WTC11 (cell line): ENCODE data around the gene KLLN. TPM values are rescaled to one million over a fixed set of nuclear protein-coding genes. Genes with fewer than 3 reads are reported as not detected.

ENCODE experiments used
- ATAC-seq: fragments of 200-7000 bp; cut with Tn5 transposase; 2 replicates; pipeline ENCODE4 v1.10.0; 2021; ENCODE audit warnings: mild to moderate bottlenecking, moderate library complexity
- CTCF ChIA-PET: fragments of 300-600 bp; sonication (Branson Sonifier 250); formaldehyde crosslinking; loops from one replicate; lab custom pipeline; 2021; ENCODE audit warnings: antibody characterized with exemption; lab: Charles Lee
- POLR2A ChIA-PET: fragments of 350-600 bp; sonication (Branson Sonifier 250); formaldehyde crosslinking; loops from one replicate; lab custom pipeline; 2021; ENCODE audit warnings: antibody characterized with exemption; lab: Charles Lee
- DNase-seq: peaks from one replicate; pipeline ENCODE4 v3.0.0; 2021; ENCODE audit warnings: low spot score
- H3K27ac Mint-ChIP-seq: 2 replicates; pipeline ENCODE4 v1.8.0; 2021; ENCODE audit warnings: mixed read lengths
- H3K27me3 Mint-ChIP-seq: 2 replicates; pipeline ENCODE4 v1.8.0; 2021; ENCODE audit warnings: low read depth, mild to moderate bottlenecking, moderate library complexity, mixed read lengths
- H3K36me3 Mint-ChIP-seq: 2 replicates; pipeline ENCODE4 v1.8.0; 2021; ENCODE audit warnings: mixed read lengths
- H3K4me1 Mint-ChIP-seq: 2 replicates; pipeline ENCODE4 v1.8.0; 2022; ENCODE audit warnings: mixed read lengths
- H3K4me3 Mint-ChIP-seq: 2 replicates; pipeline ENCODE4 v1.8.0; 2021; ENCODE audit warnings: mild to moderate bottlenecking, moderate library complexity, mixed read lengths
- H3K9me3 Mint-ChIP-seq: 2 replicates; pipeline ENCODE4 v1.8.0; 2021; ENCODE audit warnings: mixed read lengths
- CREM ChIP-seq: sonication (generic); formaldehyde crosslinking; IDR thresholded peaks from 2 replicates; pipeline ENCODE4 v1.8.1; 2022; ENCODE audit warnings: mild to moderate bottlenecking, missing genetic modification reagents, moderate library complexity
- EMX1 ChIP-seq: fragments of 250-450 bp; sonication (Bioruptor Pico); IDR thresholded peaks from 2 replicates; pipeline ENCODE4 v1.8.0; 2021; ENCODE audit warnings: mild to moderate bottlenecking
- ESRRA ChIP-seq: sonication (generic); formaldehyde crosslinking; IDR thresholded peaks from 2 replicates; pipeline ENCODE4 v1.8.1; 2022; ENCODE audit warnings: mild to moderate bottlenecking, missing genetic modification reagents, borderline replicate concordance
- GRHL2 ChIP-seq: fragments of 250-450 bp; sonication (Bioruptor Pico); IDR thresholded peaks from 2 replicates; pipeline ENCODE4 v1.8.0; 2022; ENCODE audit warnings: mild to moderate bottlenecking, moderate library complexity; ENCODE audit not compliant: insufficient replicate concordance, severe bottlenecking
- GTF2I ChIP-seq: fragments of 250-450 bp; sonication (Bioruptor Pico); conservative IDR thresholded peaks from 2 replicates; pipeline ENCODE4 v1.4.0; 2021; ENCODE audit warnings: mild to moderate bottlenecking
- KAT7 ChIP-seq: sonication (generic); formaldehyde crosslinking; IDR thresholded peaks from 2 replicates; pipeline ENCODE4 v1.8.1; 2023; ENCODE audit warnings: missing genetic modification reagents, mild to moderate bottlenecking, borderline replicate concordance
- NR1H2 ChIP-seq: sonication (generic); formaldehyde crosslinking; IDR thresholded peaks from 2 replicates; pipeline ENCODE4 v1.9.0; 2021; ENCODE audit warnings: mild to moderate bottlenecking, moderate library complexity, missing genetic modification reagents
- SMAD3 ChIP-seq: sonication (generic); formaldehyde crosslinking; IDR thresholded peaks from 2 replicates; pipeline ENCODE4 v1.8.0; 2022; ENCODE audit warnings: missing genetic modification reagents, mild to moderate bottlenecking, borderline replicate concordance
- ZNF219 ChIP-seq: sonication (generic); formaldehyde crosslinking; IDR thresholded peaks from 2 replicates; pipeline ENCODE4 v1.8.0; 2023; ENCODE audit warnings: missing genetic modification reagents, mild to moderate bottlenecking, borderline replicate concordance
- ZNF232 ChIP-seq: sonication (generic); formaldehyde crosslinking; IDR thresholded peaks from 2 replicates; pipeline ENCODE4 v1.8.0; 2022; ENCODE audit warnings: mild to moderate bottlenecking, missing genetic modification reagents
- ZNF263 ChIP-seq: sonication (generic); formaldehyde crosslinking; IDR thresholded peaks from 2 replicates; pipeline ENCODE4 v1.8.1; 2022; ENCODE audit warnings: low read depth, mild to moderate bottlenecking, moderate library complexity, missing genetic modification reagents
- ZNF317 ChIP-seq: sonication (generic); formaldehyde crosslinking; IDR thresholded peaks from 2 replicates; pipeline ENCODE4 v1.8.1; 2023; ENCODE audit warnings: low read depth, mild to moderate bottlenecking, moderate library complexity, missing genetic modification reagents, borderline replicate concordance
- total RNA-seq: library from RNA; stranded (reverse); gene quantifications from 3 replicates; pipeline ENCODE4 v1.2.3, GENCODE V29; 2021
- TF ChIP-seq, protein P1 (sequence below): sonication (generic); formaldehyde crosslinking; IDR thresholded peaks from 2 replicates; pipeline ENCODE4 v1.8.0; 2023; ENCODE audit warnings: mild to moderate bottlenecking, missing genetic modification reagents
- TF ChIP-seq, protein P2 (sequence below): sonication (generic); formaldehyde crosslinking; IDR thresholded peaks from 2 replicates; pipeline ENCODE4 v1.8.0; 2023; ENCODE audit warnings: missing genetic modification reagents
- TF ChIP-seq, protein P3 (sequence below): sonication (generic); formaldehyde crosslinking; IDR thresholded peaks from 2 replicates; pipeline ENCODE4 v1.8.1; 2022; ENCODE audit warnings: low read depth, mild to moderate bottlenecking, moderate library complexity, missing genetic modification reagents, borderline replicate concordance
- TF ChIP-seq, protein P4 (sequence below): fragments of 200-600 bp; IDR thresholded peaks from 2 replicates; pipeline ENCODE4 v1.8.0; 2022; ENCODE audit warnings: antibody characterized with exemption
- TF ChIP-seq, protein P5 (sequence below): sonication (generic); formaldehyde crosslinking; IDR thresholded peaks from 2 replicates; pipeline ENCODE4 v1.8.1; 2023; ENCODE audit warnings: mild to moderate bottlenecking, missing genetic modification reagents, moderate library complexity
- TF ChIP-seq, protein P6 (sequence below): fragments of 250-450 bp; sonication (Bioruptor Pico); IDR thresholded peaks from 2 replicates; pipeline ENCODE4 v1.9.0; 2021; ENCODE audit warnings: mild to moderate bottlenecking
- TF ChIP-seq, protein P7 (sequence below): sonication (generic); formaldehyde crosslinking; IDR thresholded peaks from 2 replicates; pipeline ENCODE4 v1.8.0; 2022; ENCODE audit warnings: mild to moderate bottlenecking, missing genetic modification reagents

The KLLN gene
- total RNA-seq, 1 experiment from 2014 or later: 0.52 TPM

DNA sequence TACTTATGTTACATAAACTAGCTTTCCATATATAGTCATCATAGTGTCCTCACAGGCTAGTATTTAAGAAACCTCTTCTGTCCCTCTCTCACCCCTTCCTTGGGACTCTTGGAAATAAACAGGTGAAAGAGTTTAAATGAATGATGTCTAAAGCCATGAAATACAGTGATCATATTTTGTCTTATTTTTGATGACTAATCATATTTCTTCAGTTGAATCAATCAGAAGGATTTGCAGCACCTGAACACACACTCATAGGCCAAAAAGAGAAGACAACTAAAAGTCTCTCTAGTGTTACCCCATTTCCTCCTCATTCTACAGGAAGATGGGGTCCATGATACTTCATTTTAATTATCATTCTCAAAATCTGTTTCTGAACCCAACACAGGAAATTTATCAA lies 36.7 kb downstream of the KLLN start:
- ATAC-seq: no peak
- CTCF ChIA-PET: interaction anchor here (0.5 kb wide), 1 partner anchor 20 kb away, joined by 4 read pairs; no protein-coding TSS in a partner anchor
- no peaks in the 10 kb centered on the region; the same call in 1 of the 2 replicates for H3K27me3 Mint-ChIP-seq
- POLR2A ChIA-PET: no interaction called here
- TF ChIP-seq ZNF317 (CRISPR knock-in tag): no peak
- TF ChIP-seq, protein P1, sequence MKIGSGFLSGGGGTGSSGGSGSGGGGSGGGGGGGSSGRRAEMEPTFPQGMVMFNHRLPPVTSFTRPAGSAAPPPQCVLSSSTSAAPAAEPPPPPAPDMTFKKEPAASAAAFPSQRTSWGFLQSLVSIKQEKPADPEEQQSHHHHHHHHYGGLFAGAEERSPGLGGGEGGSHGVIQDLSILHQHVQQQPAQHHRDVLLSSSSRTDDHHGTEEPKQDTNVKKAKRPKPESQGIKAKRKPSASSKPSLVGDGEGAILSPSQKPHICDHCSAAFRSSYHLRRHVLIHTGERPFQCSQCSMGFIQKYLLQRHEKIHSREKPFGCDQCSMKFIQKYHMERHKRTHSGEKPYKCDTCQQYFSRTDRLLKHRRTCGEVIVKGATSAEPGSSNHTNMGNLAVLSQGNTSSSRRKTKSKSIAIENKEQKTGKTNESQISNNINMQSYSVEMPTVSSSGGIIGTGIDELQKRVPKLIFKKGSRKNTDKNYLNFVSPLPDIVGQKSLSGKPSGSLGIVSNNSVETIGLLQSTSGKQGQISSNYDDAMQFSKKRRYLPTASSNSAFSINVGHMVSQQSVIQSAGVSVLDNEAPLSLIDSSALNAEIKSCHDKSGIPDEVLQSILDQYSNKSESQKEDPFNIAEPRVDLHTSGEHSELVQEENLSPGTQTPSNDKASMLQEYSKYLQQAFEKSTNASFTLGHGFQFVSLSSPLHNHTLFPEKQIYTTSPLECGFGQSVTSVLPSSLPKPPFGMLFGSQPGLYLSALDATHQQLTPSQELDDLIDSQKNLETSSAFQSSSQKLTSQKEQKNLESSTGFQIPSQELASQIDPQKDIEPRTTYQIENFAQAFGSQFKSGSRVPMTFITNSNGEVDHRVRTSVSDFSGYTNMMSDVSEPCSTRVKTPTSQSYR (CRISPR knock-in tag): no peak
- TF ChIP-seq CREM (CRISPR knock-in tag): no peak
- TF ChIP-seq, protein P2, sequence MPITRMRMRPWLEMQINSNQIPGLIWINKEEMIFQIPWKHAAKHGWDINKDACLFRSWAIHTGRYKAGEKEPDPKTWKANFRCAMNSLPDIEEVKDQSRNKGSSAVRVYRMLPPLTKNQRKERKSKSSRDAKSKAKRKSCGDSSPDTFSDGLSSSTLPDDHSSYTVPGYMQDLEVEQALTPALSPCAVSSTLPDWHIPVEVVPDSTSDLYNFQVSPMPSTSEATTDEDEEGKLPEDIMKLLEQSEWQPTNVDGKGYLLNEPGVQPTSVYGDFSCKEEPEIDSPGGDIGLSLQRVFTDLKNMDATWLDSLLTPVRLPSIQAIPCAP: no peak
- no peak for TF ChIP-seq GRHL2
- TF ChIP-seq KAT7 (CRISPR knock-in tag): no peak
- TF ChIP-seq, protein P3, sequence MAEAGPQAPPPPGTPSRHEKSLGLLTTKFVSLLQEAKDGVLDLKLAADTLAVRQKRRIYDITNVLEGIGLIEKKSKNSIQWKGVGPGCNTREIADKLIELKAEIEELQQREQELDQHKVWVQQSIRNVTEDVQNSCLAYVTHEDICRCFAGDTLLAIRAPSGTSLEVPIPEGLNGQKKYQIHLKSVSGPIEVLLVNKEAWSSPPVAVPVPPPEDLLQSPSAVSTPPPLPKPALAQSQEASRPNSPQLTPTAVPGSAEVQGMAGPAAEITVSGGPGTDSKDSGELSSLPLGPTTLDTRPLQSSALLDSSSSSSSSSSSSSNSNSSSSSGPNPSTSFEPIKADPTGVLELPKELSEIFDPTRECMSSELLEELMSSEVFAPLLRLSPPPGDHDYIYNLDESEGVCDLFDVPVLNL (CRISPR knock-in tag): no peak
- TF ChIP-seq, protein P4, sequence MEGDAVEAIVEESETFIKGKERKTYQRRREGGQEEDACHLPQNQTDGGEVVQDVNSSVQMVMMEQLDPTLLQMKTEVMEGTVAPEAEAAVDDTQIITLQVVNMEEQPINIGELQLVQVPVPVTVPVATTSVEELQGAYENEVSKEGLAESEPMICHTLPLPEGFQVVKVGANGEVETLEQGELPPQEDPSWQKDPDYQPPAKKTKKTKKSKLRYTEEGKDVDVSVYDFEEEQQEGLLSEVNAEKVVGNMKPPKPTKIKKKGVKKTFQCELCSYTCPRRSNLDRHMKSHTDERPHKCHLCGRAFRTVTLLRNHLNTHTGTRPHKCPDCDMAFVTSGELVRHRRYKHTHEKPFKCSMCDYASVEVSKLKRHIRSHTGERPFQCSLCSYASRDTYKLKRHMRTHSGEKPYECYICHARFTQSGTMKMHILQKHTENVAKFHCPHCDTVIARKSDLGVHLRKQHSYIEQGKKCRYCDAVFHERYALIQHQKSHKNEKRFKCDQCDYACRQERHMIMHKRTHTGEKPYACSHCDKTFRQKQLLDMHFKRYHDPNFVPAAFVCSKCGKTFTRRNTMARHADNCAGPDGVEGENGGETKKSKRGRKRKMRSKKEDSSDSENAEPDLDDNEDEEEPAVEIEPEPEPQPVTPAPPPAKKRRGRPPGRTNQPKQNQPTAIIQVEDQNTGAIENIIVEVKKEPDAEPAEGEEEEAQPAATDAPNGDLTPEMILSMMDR: no peak
- TF ChIP-seq, protein P5, sequence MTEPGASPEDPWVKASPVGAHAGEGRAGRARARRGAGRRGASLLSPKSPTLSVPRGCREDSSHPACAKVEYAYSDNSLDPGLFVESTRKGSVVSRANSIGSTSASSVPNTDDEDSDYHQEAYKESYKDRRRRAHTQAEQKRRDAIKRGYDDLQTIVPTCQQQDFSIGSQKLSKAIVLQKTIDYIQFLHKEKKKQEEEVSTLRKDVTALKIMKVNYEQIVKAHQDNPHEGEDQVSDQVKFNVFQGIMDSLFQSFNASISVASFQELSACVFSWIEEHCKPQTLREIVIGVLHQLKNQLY (CRISPR knock-in tag): no peak
- TF ChIP-seq, protein P6, sequence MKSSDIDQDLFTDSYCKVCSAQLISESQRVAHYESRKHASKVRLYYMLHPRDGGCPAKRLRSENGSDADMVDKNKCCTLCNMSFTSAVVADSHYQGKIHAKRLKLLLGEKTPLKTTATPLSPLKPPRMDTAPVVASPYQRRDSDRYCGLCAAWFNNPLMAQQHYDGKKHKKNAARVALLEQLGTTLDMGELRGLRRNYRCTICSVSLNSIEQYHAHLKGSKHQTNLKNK (CRISPR knock-in tag): no peak
- TF ChIP-seq ZNF232 (CRISPR knock-in tag): no peak
- TF ChIP-seq GTF2I: no peak
- TF ChIP-seq ZNF263 (CRISPR knock-in tag): no peak
- TF ChIP-seq EMX1 (CRISPR knock-in tag): no peak
- TF ChIP-seq, protein P7, sequence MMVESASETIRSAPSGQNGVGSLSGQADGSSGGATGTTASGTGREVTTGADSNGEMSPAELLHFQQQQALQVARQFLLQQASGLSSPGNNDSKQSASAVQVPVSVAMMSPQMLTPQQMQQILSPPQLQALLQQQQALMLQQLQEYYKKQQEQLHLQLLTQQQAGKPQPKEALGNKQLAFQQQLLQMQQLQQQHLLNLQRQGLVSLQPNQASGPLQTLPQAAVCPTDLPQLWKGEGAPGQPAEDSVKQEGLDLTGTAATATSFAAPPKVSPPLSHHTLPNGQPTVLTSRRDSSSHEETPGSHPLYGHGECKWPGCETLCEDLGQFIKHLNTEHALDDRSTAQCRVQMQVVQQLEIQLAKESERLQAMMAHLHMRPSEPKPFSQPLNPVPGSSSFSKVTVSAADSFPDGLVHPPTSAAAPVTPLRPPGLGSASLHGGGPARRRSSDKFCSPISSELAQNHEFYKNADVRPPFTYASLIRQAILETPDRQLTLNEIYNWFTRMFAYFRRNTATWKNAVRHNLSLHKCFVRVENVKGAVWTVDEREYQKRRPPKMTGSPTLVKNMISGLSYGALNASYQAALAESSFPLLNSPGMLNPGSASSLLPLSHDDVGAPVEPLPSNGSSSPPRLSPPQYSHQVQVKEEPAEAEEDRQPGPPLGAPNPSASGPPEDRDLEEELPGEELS (CRISPR knock-in tag): no peak
- no peak for TF ChIP-seq SMAD3
- no peak for TF ChIP-seq ESRRA (CRISPR knock-in tag)
- TF ChIP-seq ZNF219 (CRISPR knock-in tag): no peak
- no peak for TF ChIP-seq NR1H2 (CRISPR knock-in tag)
- TF ChIP-seq, all 79 proteins: peak for 0
- no peak for DNase-seq
- H3K4me1 Mint-ChIP-seq: no peaks in the 10 kb centered on the region
- peaks cover 3% of the 10 kb centered on the region; the same call in 1 of the 2 replicates for H3K9me3 Mint-ChIP-seq
- H3K27ac Mint-ChIP-seq: no peak overlapping the region
- no peaks in the 10 kb centered on the region for H3K36me3 Mint-ChIP-seq
- no peak overlapping the region for H3K4me3 Mint-ChIP-seq
